Measurements from ENCODE around the gene SLC2A11.
"Not testable (repeated sequence)": the region's sequence is repeated elsewhere in the genome, so short reads cannot be mapped to it uniquely, and the experiment has no call there.

Gene SLC2A11

GRCh38 chr22:23908587-23909205 is 51.0 kb downstream of the SLC2A11 start:
- DNase-seq (ENCODE audit: low read depth in 2 of 2) = no peak

- DNase-seq (ENCODE audit: low read depth in 2 of 2) = no peak
Measured at GRCh38 chr22:23909296-23909898, 51.7 kb downstream of the SLC2A11 start.

GRCh38 chr22:23910496-23911190 is 53.0 kb downstream of the SLC2A11 start:
- no peak for DNase-seq (ENCODE audit: low read depth in 2 of 2)

GRCh38 chr22:23911318-23911980 is 53.8 kb downstream of the SLC2A11 start:
- no peak for DNase-seq (ENCODE audit: low read depth in 2 of 2)

GRCh38 chr22:23912293-23912903 is 54.7 kb downstream of the SLC2A11 start:
- DNase-seq (ENCODE audit: low read depth in 2 of 2) = no peak

GRCh38 chr22:23913306-23913660 is 55.6 kb downstream of the SLC2A11 start:
- DNase-seq (ENCODE audit: low read depth in 2 of 2) = no peak

- DNase-seq (ENCODE audit: low read depth in 2 of 2) = peak; percentile 98 to 100
Measured at GRCh38 chr22:23913661-23914353, 56.1 kb downstream of the SLC2A11 start.

GRCh38 chr22:23915290-23915689 is 57.6 kb downstream of the SLC2A11 start:
- DNase-seq (ENCODE audit: low read depth in 2 of 2) = no peak

- not testable (repeated sequence) for DNase-seq (ENCODE audit: low read depth in 2 of 2)
Measured at GRCh38 chr22:23920267-23920611, 62.6 kb downstream of the SLC2A11 start.

- not testable (repeated sequence) for DNase-seq (ENCODE audit: low read depth in 2 of 2)
Measured at GRCh38 chr22:23921586-23922201, 64.0 kb downstream of the SLC2A11 start.

- DNase-seq (ENCODE audit: low read depth in 2 of 2) = no peak
Measured at GRCh38 chr22:23922921-23923320, 65.2 kb downstream of the SLC2A11 start.

GRCh38 chr22:23925020-23925606 is 67.4 kb downstream of the SLC2A11 start:
- no peak for DNase-seq (ENCODE audit: low read depth in 2 of 2)

- DNase-seq (ENCODE audit: low read depth in 2 of 2) = no peak
Measured at GRCh38 chr22:23926561-23926960, 68.9 kb downstream of the SLC2A11 start.
